OCI-LY3 (cell line): ENCODE measurements around the gene ZNF814.
"Not testable (repeated sequence)": the region's sequence is repeated elsewhere in the genome, so short reads cannot be mapped to it uniquely, and the experiment has no call there.

ENCODE experiments used
- H2AFZ ChIP-seq: fragments of 200-600, 300-600 bp; shearing (Covaris generic); 2 replicates; pipeline ENCODE4 v1.6.0; 2014; ENCODE audit warnings: antibody characterized with exemption, low read depth, low read length
- H3K27ac ChIP-seq: fragments of 200-600, 300-600 bp; sonication (generic); 2 replicates; pipeline ENCODE4 v1.5.1; 2014; ENCODE audit warnings: mild to moderate bottlenecking, low read length, moderate library complexity, mixed read lengths
- H3K27me3 ChIP-seq: fragments of 200-600, 300-600 bp; sonication (generic); 2 replicates; pipeline ENCODE4 v1.6.1; 2014; ENCODE audit warnings: low read depth, low read length, mixed read lengths
- H3K36me3 ChIP-seq: fragments of 200-600, 300-600 bp; sonication (generic); replicated peaks from 2 replicates; pipeline ENCODE3; 2014; ENCODE audit warnings: low read depth, low read length, mixed read lengths
- H3K4me1 ChIP-seq: fragments of 300-600, 200-600 bp; sonication (generic); 2 replicates; pipeline ENCODE4 v1.6.1; 2014; ENCODE audit warnings: low read length, mixed read lengths
- H3K4me2 ChIP-seq: fragments of 200-600, 300-600 bp; sonication (generic); 2 replicates; pipeline ENCODE4 v1.6.1; 2014; ENCODE audit warnings: low read length, mixed read lengths
- H3K4me3 ChIP-seq: fragments of 300-600, 200-600 bp; sonication (generic); 2 replicates; pipeline ENCODE4 v1.5.1; 2014; ENCODE audit warnings: antibody characterized with exemption, mild to moderate bottlenecking, low read length, moderate library complexity
- H3K79me2 ChIP-seq: fragments of 300-600, 200-600 bp; shearing (Covaris generic); 2 replicates; pipeline ENCODE4 v1.6.1; 2014; ENCODE audit warnings: mild to moderate bottlenecking, low read length, mixed read lengths
- H3K9ac ChIP-seq: fragments of 300-600, 200-600 bp; shearing (Covaris generic); 2 replicates; pipeline ENCODE4 v1.6.0; 2014; ENCODE audit warnings: mild to moderate bottlenecking, low read length, moderate library complexity
- H3K9me3 ChIP-seq: fragments of 200-600, 300-600 bp; shearing (Covaris generic); 2 replicates; pipeline ENCODE4 v1.6.1; 2014; ENCODE audit warnings: low read length, mixed read lengths; ENCODE audit not compliant: insufficient read depth
- H4K20me1 ChIP-seq: fragments of 200-600, 300-600 bp; sonication (generic); 2 replicates; pipeline ENCODE4 v1.6.1; 2016; ENCODE audit warnings: low read length, mixed read lengths; ENCODE audit not compliant: insufficient read depth
- EZH2phosphoT487 ChIP-seq: fragments of 200-600 bp; shearing (Covaris generic); IDR thresholded peaks from 2 replicates; pipeline ENCODE4 v1.6.1; 2018; ENCODE audit warnings: antibody characterized with exemption, mixed run types, low read depth
- TF ChIP-seq, protein P1 (sequence below): fragments of 200-600, 300-600 bp; sonication (generic); IDR thresholded peaks from 2 replicates; pipeline ENCODE4 v1.5.1; 2014; ENCODE audit warnings: antibody characterized with exemption, low read length, low read depth

ZNF814 gene

DNA sequence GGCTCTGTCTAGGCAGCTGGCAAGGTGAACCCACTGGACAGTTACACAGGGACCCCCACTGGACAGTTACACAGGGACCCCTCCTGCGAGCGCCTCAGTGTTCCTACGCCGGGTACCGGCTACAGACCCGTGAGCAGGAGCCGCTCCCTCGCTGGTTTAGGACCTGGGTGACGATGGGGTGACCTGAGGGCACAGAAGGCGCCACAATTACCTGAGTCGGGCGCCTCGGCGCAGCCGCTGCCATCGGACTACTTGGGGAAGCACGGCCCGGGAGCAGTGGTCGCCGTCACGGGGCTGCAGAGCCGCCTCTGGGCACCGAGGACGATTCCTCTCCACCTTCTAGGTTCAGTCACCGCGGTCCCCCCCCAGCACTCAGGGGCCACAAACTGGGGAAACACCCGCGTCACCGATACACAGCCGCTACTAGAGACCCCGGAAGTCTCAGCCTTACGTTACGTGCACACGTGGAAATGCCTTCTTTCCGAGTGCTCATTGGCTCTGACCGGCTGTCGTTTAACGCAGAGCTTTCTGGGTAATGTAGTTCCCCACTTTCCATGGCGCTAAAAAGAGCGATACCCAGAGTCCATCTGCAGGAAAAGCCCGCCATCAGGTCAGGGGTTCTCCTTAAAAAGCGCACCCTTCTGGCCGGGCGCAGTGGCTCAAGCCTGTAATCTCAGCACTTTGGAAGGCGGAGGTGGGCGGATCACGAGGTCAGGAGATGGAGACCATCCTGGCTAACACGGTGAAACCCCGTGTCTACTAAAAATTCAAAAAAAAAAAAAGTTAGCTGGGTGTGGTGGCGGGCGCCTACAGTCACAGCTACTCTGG lies 27.5 kb upstream of the ZNF814 start, which contains the start of gene ZNF417:
ZNF417 (minus strand) TSS at position 425 of the 828 bp plus-strand sequence; CDS start at position 244, 181 bp downstream.
- H3K4me1 ChIP-seq, H3K9me3 ChIP-seq, H4K20me1 ChIP-seq, H3K27me3 ChIP-seq: not testable (repeated sequence)
- peak within 1 kb of the TSS; percentile 51 for H3K27ac ChIP-seq
- TF ChIP-seq, protein P1, sequence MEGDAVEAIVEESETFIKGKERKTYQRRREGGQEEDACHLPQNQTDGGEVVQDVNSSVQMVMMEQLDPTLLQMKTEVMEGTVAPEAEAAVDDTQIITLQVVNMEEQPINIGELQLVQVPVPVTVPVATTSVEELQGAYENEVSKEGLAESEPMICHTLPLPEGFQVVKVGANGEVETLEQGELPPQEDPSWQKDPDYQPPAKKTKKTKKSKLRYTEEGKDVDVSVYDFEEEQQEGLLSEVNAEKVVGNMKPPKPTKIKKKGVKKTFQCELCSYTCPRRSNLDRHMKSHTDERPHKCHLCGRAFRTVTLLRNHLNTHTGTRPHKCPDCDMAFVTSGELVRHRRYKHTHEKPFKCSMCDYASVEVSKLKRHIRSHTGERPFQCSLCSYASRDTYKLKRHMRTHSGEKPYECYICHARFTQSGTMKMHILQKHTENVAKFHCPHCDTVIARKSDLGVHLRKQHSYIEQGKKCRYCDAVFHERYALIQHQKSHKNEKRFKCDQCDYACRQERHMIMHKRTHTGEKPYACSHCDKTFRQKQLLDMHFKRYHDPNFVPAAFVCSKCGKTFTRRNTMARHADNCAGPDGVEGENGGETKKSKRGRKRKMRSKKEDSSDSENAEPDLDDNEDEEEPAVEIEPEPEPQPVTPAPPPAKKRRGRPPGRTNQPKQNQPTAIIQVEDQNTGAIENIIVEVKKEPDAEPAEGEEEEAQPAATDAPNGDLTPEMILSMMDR, result peak; percentile 29
- H3K36me3 ChIP-seq, result peaks cover 19% of the 10 kb centered on the region
- H3K4me3 ChIP-seq, result peak within 1 kb of the TSS; percentile 100
- peaks cover 38% of the 10 kb centered on the region for H3K79me2 ChIP-seq
- peak within 1 kb of the TSS; percentile 89 for H3K4me2 ChIP-seq
- H3K9ac ChIP-seq, result peak within 1 kb of the TSS; percentile 99
- peak within 1 kb of the TSS; percentile 73; the same call in 1 of the 2 replicates for H2AFZ ChIP-seq

DNA sequence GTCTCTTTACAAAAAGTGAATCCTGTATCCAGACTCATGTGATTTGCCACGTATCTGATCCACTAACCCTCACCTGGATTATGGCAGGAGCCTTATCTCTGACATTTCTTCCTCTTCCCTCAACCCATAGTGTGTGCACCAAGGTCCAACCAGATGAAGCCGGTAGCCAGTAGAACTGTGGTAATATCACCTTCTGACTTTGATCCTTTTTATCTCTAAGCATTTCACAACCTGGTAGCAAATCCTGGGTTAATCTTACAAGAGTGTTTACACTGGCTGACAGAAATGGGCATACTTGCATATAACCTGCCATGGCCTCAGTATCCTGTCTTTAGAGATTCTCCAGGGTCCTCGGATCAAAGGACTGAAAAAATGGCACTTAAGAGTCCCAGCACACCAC lies 25.7 kb upstream of the ZNF814 start:
- Histone ChIP-seq H3K79me2 (peaks cover 38% of the 10 kb centered on the region), H4K20me1 (no peaks in the 10 kb centered on the region), H3K4me3 (no peak overlapping the region), H3K4me1 (peaks cover 7% of the 10 kb centered on the region), H3K27ac (no peak overlapping the region), H3K4me2 (no peak overlapping the region), H3K27me3 (no peaks in the 10 kb centered on the region), H3K9ac (no peak overlapping the region), H3K9me3 (peaks cover 6% of the 10 kb centered on the region; the same call in 1 of the 2 replicates), H3K36me3 (peaks cover 25% of the 10 kb centered on the region), H2AFZ (no peak overlapping the region)
- no peak for TF ChIP-seq EZH2phosphoT487
- TF ChIP-seq, protein P1, result no peak

DNA sequence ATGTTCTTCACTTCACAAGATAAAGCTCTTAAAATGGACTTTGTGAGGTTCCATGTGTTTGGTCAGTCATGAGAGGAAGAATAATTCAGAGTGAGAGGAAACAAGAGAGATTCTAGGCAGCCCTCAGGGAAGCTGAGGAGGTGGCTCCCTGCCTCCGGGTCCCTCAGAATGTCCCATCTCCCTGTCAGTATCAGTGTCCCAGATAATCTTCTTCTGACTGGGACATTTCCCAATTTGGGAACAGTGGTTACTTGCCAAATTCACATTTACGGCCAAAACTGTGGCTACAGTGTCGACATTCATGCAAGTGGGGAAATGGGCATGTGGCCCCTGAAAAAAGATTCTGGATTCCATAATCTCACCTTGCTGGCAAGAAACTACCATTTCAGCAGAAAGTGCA lies 18.6 kb upstream of the ZNF814 start:
- Histone ChIP-seq H3K4me2 (no peak overlapping the region), H4K20me1 (no peaks in the 10 kb centered on the region), H3K9me3 (no peaks in the 10 kb centered on the region), H3K27ac (no peak overlapping the region), H3K4me3 (no peak overlapping the region), H3K27me3 (no peaks in the 10 kb centered on the region), H3K9ac (no peak overlapping the region), H3K79me2 (peaks cover 4% of the 10 kb centered on the region; the same call in 1 of the 2 replicates), H3K36me3 (peaks cover 38% of the 10 kb centered on the region), H3K4me1 (peaks cover 13% of the 10 kb centered on the region), H2AFZ (no peak overlapping the region)
- TF ChIP-seq, protein P1, result no peak
- TF ChIP-seq EZH2phosphoT487, result no peak

DNA sequence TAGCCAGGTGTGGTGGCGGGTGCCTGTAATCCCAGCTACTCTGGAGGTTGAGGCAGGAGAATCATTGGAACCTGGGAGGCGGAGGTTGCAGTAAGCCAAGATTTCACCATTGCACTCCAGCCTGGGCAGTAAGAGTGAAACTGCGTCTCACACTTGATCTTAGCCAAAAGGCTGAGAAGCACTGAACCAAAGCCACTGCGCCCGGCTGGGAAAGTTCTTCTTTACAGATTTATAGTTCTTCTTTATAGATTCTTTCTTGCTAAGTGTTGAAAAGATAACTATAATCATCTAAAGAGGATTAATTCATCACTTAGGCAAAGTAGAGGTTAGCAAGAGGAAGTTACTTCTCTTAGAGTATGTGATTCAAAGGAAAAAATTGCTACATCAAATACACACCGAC lies 16.4 kb upstream of the ZNF814 start:
- H3K4me3 ChIP-seq, result no peak overlapping the region
- no peak for TF ChIP-seq EZH2phosphoT487
- TF ChIP-seq, protein P1, result no peak
- H3K27ac ChIP-seq, result no peak overlapping the region; the same call in 1 of the 2 replicates

More for the DNA sequence above, 16.4 kb upstream of the ZNF814 start:
- H3K9ac ChIP-seq, result no peak overlapping the region
- H4K20me1 ChIP-seq, result no peaks in the 10 kb centered on the region
- H3K9me3 ChIP-seq, result no peaks in the 10 kb centered on the region
- no peaks in the 10 kb centered on the region for H3K27me3 ChIP-seq
- peaks cover 13% of the 10 kb centered on the region for H3K4me1 ChIP-seq
- no peak overlapping the region for H2AFZ ChIP-seq
- H3K79me2 ChIP-seq, result no peaks in the 10 kb centered on the region
- peak overlapping the region; percentile 9; the same call in 1 of the 2 replicates for H3K4me2 ChIP-seq
- peaks cover 28% of the 10 kb centered on the region for H3K36me3 ChIP-seq
